ENCODE measurements around the gene NOMO2. TPM values are rescaled to one million over a fixed set of nuclear protein-coding genes. Genes with fewer than 3 reads are reported as not detected.
"Not testable (repeated sequence)": the region's sequence is repeated elsewhere in the genome, so short reads cannot be mapped to it uniquely, and the experiment has no call there.

The NOMO2 gene
- total RNA-seq, 1 donor from 2014 or later = 103 TPM

- DNase-seq; H3K27me3 ChIP-seq; intact Hi-C loops (cut with DNase I); H3K9me3 ChIP-seq; H3K27ac ChIP-seq; H3K4me1 ChIP-seq; H3K36me3 ChIP-seq; H3K4me3 ChIP-seq; ATAC-seq: not testable (repeated sequence)
Observed at GRCh38 chr16:18526547-18526946, 35.4 kb downstream of the NOMO2 start.

GRCh38 chr16:18525882-18526482 lies 35.9 kb downstream of the NOMO2 start:
- H3K36me3 ChIP-seq; ATAC-seq; H3K4me3 ChIP-seq; H3K27me3 ChIP-seq; intact Hi-C loops (cut with DNase I); H3K27ac ChIP-seq; H3K4me1 ChIP-seq; H3K9me3 ChIP-seq; DNase-seq: not testable (repeated sequence)

DNA sequence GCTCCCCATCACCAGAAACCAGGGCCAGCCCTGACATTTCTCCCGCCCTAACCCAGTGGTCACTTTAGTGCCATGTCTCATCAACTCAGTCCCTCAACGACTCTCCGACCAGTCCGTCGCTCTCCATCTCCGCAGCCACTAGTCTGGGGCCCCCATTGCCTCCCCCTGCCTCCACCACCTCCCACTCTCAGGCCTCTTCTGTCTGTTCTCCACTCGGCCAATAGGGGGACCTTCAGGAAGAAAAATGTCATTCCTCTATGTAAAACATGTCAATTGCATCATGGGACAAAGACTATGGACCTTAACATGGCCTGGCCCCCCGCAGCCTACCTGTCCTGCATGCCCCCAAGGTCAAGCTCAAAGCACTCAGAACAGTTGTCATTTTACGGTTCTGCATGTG lies 39.3 kb downstream of the NOMO2 start:
- not testable (repeated sequence) for DNase-seq

GRCh38 chr16:18521445-18522181 lies 40.3 kb downstream of the NOMO2 start:
- H3K4me1 ChIP-seq; H3K4me3 ChIP-seq; intact Hi-C loops (cut with DNase I); ATAC-seq; H3K27ac ChIP-seq; DNase-seq; H3K27me3 ChIP-seq; H3K36me3 ChIP-seq; H3K9me3 ChIP-seq: not testable (repeated sequence)

More for the DNA sequence above, 39.3 kb downstream of the NOMO2 start:
- H3K27ac ChIP-seq; H3K4me1 ChIP-seq; H3K9me3 ChIP-seq; H3K27me3 ChIP-seq; H3K4me3 ChIP-seq; H3K36me3 ChIP-seq; intact Hi-C loops (cut with DNase I); ATAC-seq: not testable (repeated sequence)

GRCh38 chr16:18518536-18519283 lies 43.2 kb downstream of the NOMO2 start:
- H3K27ac ChIP-seq; H3K27me3 ChIP-seq; intact Hi-C loops (cut with DNase I); DNase-seq; H3K4me1 ChIP-seq; H3K36me3 ChIP-seq; H3K4me3 ChIP-seq; H3K9me3 ChIP-seq; ATAC-seq: not testable (repeated sequence)

DNA sequence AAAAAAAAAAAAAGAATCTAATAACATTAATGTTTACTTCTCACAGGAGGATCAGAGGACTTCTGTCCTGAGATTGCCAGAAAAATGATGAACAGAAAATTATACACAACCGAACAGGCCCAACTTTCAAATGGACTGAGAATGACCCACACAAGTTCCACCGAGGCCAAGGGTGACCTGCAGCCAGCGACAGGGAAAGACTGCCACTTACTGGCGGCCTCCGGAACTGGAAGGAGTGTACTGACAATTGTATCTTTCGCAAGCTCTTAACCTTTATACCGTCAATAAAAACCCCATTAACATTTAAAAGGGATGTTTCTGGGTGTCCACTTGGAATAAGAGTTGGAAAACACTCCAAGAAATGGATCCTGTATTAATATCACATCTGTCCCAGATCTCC lies 63.5 kb downstream of the NOMO2 start:
- H3K27me3 ChIP-seq; DNase-seq; H3K4me3 ChIP-seq; intact Hi-C loops (cut with DNase I); H3K27ac ChIP-seq; H3K4me1 ChIP-seq; H3K36me3 ChIP-seq; H3K9me3 ChIP-seq: not testable (repeated sequence)
- ATAC-seq = peak; percentile 86

GRCh38 chr16:18497032-18497431 lies 64.9 kb downstream of the NOMO2 start:
- ATAC-seq; H3K27me3 ChIP-seq; H3K36me3 ChIP-seq; H3K27ac ChIP-seq; H3K4me1 ChIP-seq; DNase-seq; intact Hi-C loops (cut with DNase I); H3K9me3 ChIP-seq; H3K4me3 ChIP-seq: not testable (repeated sequence)

DNA sequence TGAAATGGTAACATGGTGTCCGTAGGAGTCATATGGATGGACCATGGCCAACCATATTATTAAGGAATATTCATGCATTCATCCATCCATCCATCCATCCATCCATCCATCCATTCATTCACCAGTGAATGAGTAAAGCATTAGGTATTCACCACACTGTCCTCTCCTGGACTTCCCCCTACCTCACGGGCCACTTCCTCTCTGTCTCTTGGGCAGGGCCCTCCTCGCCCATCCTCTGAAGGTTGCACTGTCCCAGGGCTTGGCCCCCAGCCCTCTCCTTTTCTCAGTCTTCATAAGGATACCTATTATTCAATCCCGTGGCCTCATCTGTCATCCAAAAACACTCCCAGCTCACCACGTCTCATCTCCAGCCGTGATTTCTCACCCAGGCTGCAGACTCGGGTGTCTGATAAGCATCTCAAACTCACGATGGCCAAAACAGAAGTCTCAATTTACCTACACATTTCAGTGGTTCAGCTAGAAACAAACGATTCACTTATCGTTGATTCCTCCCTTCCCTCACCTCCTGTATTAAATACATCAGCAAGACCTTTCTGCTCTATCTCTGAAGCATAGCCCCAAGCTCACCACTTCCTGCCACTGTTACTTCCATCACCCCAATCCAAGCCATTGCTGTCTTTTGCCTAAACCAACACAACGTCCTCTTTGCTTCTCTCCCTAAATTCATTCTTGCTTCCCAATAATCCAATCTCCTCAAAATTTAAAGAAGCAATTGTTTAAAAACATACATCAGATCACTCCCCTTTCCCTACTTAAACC lies 69.6 kb downstream of the NOMO2 start:
- H3K27ac ChIP-seq; DNase-seq; H3K4me1 ChIP-seq; H3K27me3 ChIP-seq; intact Hi-C loops (cut with DNase I); H3K4me3 ChIP-seq; ATAC-seq; H3K9me3 ChIP-seq; H3K36me3 ChIP-seq: not testable (repeated sequence)

DNA sequence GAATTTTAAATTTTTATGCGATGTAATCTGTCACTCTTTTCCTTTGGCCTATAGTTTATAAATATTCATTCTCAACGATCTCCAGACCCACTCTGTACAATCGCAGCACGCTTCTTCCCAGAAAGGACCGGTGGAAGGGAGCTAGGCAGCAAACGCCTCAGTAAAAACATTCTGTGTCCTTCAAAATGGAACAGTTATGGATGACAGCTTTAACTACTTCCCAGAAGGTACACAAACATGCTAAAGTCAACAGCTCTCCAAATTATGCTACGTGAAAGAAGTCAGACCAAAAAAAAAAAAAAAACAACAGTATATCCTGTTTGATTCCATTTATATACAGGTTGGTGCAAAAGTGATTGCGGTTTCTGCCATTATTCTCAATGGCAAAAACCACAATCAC lies 125.9 kb downstream of the NOMO2 start:
- DNase-seq; H3K27ac ChIP-seq; H3K36me3 ChIP-seq; H3K27me3 ChIP-seq; H3K9me3 ChIP-seq; ATAC-seq; H3K4me1 ChIP-seq; intact Hi-C loops (cut with DNase I); H3K4me3 ChIP-seq: not testable (repeated sequence)

- H3K27me3 ChIP-seq; DNase-seq; intact Hi-C loops (cut with DNase I); H3K9me3 ChIP-seq; H3K4me1 ChIP-seq; H3K36me3 ChIP-seq; H3K4me3 ChIP-seq; H3K27ac ChIP-seq: not testable (repeated sequence)
- ATAC-seq = peak; percentile 84
Observed at GRCh38 chr16:18415827-18416226, 146.1 kb downstream of the NOMO2 start.

DNA sequence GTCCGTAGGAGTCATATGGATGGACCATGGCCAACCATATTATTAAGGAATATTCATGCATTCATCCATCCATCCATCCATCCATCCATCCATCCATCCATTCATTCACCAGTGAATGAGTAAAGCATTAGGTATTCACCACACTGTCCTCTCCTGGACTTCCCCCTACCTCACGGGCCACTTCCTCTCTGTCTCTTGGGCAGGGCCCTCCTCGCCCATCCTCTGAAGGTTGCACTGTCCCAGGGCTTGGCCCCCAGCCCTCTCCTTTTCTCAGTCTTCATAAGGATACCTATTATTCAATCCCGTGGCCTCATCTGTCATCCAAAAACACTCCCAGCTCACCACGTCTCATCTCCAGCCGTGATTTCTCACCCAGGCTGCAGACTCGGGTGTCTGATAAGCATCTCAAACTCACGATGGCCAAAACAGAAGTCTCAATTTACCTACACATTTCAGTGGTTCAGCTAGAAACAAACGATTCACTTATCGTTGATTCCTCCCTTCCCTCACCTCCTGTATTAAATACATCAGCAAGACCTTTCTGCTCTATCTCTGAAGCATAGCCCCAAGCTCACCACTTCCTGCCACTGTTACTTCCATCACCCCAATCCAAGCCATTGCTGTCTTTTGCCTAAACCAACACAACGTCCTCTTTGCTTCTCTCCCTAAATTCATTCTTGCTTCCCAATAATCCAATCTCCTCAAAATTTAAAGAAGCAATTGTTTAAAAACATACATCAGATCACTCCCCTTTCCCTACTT lies 152.2 kb downstream of the NOMO2 start:
- intact Hi-C loops (cut with DNase I); H3K4me3 ChIP-seq; H3K9me3 ChIP-seq; H3K4me1 ChIP-seq; ATAC-seq; H3K27me3 ChIP-seq; DNase-seq; H3K36me3 ChIP-seq; H3K27ac ChIP-seq: not testable (repeated sequence)

GRCh38 chr16:18401851-18402657 lies 159.8 kb downstream of the NOMO2 start:
- H3K36me3 ChIP-seq; H3K4me1 ChIP-seq; DNase-seq; H3K4me3 ChIP-seq; H3K9me3 ChIP-seq; H3K27ac ChIP-seq; intact Hi-C loops (cut with DNase I); H3K27me3 ChIP-seq: not testable (repeated sequence)
- ATAC-seq = peak; percentile 96

All from upper lobe of right lung (tissue), 1 donor.